Parietal lobe (tissue), 1 donor: ENCODE measurements around the gene NDFIP2. TPM values are rescaled to one million over a fixed set of nuclear protein-coding genes. Genes with fewer than 3 reads are reported as not detected.

ENCODE experiments used
- total RNA-seq: library from RNA; depleted of rRNA; stranded (reverse); fragments of >200 nt; gene quantifications from one replicate; pipeline ENCODE4 v1.2.3, GENCODE V29; 2014

Gene NDFIP2
- 54.8 TPM for total RNA-seq

GRCh38 chr13:79480954-79481684 is at the start of gene NDFIP2:
Gene NDFIP2 (plus strand): TSS chr13:79481155. CDS start chr13:79481204, 49 bp downstream.

Other genes starting within 250 kb of the NDFIP2 start
- 91.4 TPM for gene RBM26, start 74.9 kb upstream of the NDFIP2 start, total RNA-seq